ENCODE results near the gene LRMDA. TPM values are rescaled to one million over a fixed set of nuclear protein-coding genes. Genes with fewer than 3 reads are reported as not detected.

Gene LRMDA
- total RNA-seq, 1 donor from 2014 or later: 19.4 TPM

DNA sequence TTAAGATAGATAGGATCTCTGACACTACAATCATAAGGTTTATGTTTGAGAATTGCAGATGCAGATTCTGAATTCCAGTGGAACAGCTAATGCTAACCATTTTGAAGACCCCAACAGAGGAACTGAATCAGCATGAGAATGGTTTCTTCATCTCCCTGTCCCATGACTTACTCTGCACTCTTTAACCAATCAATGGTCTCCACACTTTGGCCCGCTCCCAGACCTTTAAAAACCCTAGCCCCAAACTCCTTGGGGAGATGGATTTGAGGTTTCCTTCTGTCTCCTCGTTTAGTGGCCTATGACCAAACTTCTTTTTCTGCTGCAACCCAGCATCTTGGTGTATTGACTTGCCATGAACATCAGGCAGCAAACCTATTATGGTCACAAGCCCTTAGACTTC is 804.9 kb downstream of the LRMDA start:
- no peak for DNase-seq (ENCODE audit: low spot score)
- H3K4me1 Mint-ChIP-seq (ENCODE audit: unreplicated experiment): peaks cover 4% of the 10 kb centered on the region
- H3K4me3 Mint-ChIP-seq (ENCODE audit: unreplicated experiment): no peak overlapping the region
- no peaks in the 10 kb centered on the region for H3K27me3 Mint-ChIP-seq (ENCODE audit: unreplicated experiment)
- no peaks in the 10 kb centered on the region for H3K36me3 Mint-ChIP-seq (ENCODE audit: low read depth, unreplicated experiment)
- H3K9me3 Mint-ChIP-seq (ENCODE audit: unreplicated experiment): no peaks in the 10 kb centered on the region
- no peak overlapping the region for H3K27ac Mint-ChIP-seq (ENCODE audit: unreplicated experiment)
- TF ChIP-seq, protein P1, sequence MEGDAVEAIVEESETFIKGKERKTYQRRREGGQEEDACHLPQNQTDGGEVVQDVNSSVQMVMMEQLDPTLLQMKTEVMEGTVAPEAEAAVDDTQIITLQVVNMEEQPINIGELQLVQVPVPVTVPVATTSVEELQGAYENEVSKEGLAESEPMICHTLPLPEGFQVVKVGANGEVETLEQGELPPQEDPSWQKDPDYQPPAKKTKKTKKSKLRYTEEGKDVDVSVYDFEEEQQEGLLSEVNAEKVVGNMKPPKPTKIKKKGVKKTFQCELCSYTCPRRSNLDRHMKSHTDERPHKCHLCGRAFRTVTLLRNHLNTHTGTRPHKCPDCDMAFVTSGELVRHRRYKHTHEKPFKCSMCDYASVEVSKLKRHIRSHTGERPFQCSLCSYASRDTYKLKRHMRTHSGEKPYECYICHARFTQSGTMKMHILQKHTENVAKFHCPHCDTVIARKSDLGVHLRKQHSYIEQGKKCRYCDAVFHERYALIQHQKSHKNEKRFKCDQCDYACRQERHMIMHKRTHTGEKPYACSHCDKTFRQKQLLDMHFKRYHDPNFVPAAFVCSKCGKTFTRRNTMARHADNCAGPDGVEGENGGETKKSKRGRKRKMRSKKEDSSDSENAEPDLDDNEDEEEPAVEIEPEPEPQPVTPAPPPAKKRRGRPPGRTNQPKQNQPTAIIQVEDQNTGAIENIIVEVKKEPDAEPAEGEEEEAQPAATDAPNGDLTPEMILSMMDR (IDR thresholded peaks at IDR 0.05; ENCODE audit: unreplicated experiment): no peak

- Mint-ChIP-seq H3K9me3 (ENCODE audit: unreplicated experiment) (no peaks in the 10 kb centered on the region), H3K27me3 (ENCODE audit: unreplicated experiment) (no peaks in the 10 kb centered on the region), H3K4me3 (ENCODE audit: unreplicated experiment) (no peak overlapping the region), H3K27ac (ENCODE audit: unreplicated experiment) (no peak overlapping the region), H3K36me3 (ENCODE audit: low read depth, unreplicated experiment) (no peaks in the 10 kb centered on the region), H3K4me1 (ENCODE audit: unreplicated experiment) (no peaks in the 10 kb centered on the region)
- TF ChIP-seq, protein P1 (IDR thresholded peaks at IDR 0.05; ENCODE audit: unreplicated experiment): no peak
- no peak for DNase-seq (ENCODE audit: low spot score)
Measured at GRCh38 chr10:76242956-76243355, 811.5 kb downstream of the LRMDA start.

- no peak overlapping the region for H3K4me3 Mint-ChIP-seq (ENCODE audit: unreplicated experiment)
Measured at GRCh38 chr10:76244061-76244686, 812.8 kb downstream of the LRMDA start.

DNA sequence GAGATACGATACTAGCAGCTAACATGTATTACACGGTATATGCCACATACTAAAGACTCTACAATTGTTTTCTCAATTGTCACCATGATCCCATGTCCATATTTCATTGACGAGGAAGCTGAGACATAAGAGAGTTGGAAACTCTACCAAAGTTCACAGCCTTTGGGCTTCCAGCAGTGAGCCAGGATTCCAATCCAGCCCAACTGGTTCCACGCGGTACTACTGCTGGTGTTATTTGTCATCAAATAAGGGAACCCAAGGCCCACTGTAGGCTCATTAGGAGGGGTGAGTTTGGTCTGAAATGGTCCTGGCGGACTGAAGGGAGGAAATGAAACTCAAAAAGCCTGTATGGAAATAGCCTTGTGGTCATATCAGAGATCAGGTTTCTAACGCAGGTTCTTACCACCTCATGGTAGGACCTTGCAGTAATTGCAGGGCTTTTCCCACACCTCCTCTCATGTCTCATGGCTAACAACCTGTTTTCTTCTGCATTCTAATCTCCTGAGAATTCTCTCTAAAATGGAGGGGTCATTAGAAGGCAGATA is 814.6 kb downstream of the LRMDA start:
- no peak overlapping the region for H3K4me3 Mint-ChIP-seq (ENCODE audit: unreplicated experiment)
- no peak for DNase-seq (ENCODE audit: low spot score)
- H3K27ac Mint-ChIP-seq (ENCODE audit: unreplicated experiment): no peak overlapping the region
- TF ChIP-seq, protein P1 (IDR thresholded peaks at IDR 0.05; ENCODE audit: unreplicated experiment): no peak
- H3K36me3 Mint-ChIP-seq (ENCODE audit: low read depth, unreplicated experiment): no peaks in the 10 kb centered on the region
- no peaks in the 10 kb centered on the region for H3K4me1 Mint-ChIP-seq (ENCODE audit: unreplicated experiment)
- no peaks in the 10 kb centered on the region for H3K27me3 Mint-ChIP-seq (ENCODE audit: unreplicated experiment)
- H3K9me3 Mint-ChIP-seq (ENCODE audit: unreplicated experiment): no peaks in the 10 kb centered on the region

More at GRCh38 chr10:76244061-76244686, 812.8 kb downstream of the LRMDA start:
- no peak for DNase-seq (ENCODE audit: low spot score)
- Mint-ChIP-seq H3K27ac (ENCODE audit: unreplicated experiment) (no peak overlapping the region), H3K27me3 (ENCODE audit: unreplicated experiment) (no peaks in the 10 kb centered on the region), H3K36me3 (ENCODE audit: low read depth, unreplicated experiment) (no peaks in the 10 kb centered on the region), H3K9me3 (ENCODE audit: unreplicated experiment) (no peaks in the 10 kb centered on the region), H3K4me1 (ENCODE audit: unreplicated experiment) (no peaks in the 10 kb centered on the region)
- TF ChIP-seq, protein P1 (IDR thresholded peaks at IDR 0.05; ENCODE audit: unreplicated experiment): no peak

- Mint-ChIP-seq H3K9me3 (ENCODE audit: unreplicated experiment) (no peaks in the 10 kb centered on the region), H3K4me1 (ENCODE audit: unreplicated experiment) (no peaks in the 10 kb centered on the region), H3K27me3 (ENCODE audit: unreplicated experiment) (no peaks in the 10 kb centered on the region), H3K36me3 (ENCODE audit: low read depth, unreplicated experiment) (no peaks in the 10 kb centered on the region), H3K4me3 (ENCODE audit: unreplicated experiment) (no peak overlapping the region), H3K27ac (ENCODE audit: unreplicated experiment) (no peak overlapping the region)
- no peak for DNase-seq (ENCODE audit: low spot score)
- TF ChIP-seq, protein P1 (IDR thresholded peaks at IDR 0.05; ENCODE audit: unreplicated experiment): no peak
Measured at GRCh38 chr10:76248649-76249200, 817.3 kb downstream of the LRMDA start.
